Measurements from ENCODE around the gene RDH11.

DNA sequence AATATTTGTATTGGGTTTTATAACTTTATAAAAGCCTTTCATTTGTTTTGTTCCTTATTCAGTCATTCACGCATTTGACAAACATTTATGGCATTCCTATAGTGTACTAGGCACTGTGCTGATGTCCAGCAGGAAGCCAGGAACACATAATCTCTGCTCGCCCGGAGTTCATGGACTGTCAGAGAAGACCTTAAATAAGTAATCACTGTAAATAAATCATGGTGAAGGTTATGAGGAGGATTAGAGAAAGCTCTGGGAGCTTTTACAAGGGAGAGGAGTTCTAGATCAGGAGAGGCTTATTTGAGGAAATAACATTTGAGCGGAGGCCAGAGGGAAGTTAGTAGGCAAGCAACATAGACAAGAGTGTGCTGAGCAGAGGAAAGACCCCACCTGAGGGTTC, 1.4 kb upstream of the RDH11 start:
- no peak for TF ChIP-seq POLR2AphosphoS5 (IDR thresholded peaks at IDR 0.05; ENCODE audit: low read depth, low read length)
- TF ChIP-seq, protein P1, sequence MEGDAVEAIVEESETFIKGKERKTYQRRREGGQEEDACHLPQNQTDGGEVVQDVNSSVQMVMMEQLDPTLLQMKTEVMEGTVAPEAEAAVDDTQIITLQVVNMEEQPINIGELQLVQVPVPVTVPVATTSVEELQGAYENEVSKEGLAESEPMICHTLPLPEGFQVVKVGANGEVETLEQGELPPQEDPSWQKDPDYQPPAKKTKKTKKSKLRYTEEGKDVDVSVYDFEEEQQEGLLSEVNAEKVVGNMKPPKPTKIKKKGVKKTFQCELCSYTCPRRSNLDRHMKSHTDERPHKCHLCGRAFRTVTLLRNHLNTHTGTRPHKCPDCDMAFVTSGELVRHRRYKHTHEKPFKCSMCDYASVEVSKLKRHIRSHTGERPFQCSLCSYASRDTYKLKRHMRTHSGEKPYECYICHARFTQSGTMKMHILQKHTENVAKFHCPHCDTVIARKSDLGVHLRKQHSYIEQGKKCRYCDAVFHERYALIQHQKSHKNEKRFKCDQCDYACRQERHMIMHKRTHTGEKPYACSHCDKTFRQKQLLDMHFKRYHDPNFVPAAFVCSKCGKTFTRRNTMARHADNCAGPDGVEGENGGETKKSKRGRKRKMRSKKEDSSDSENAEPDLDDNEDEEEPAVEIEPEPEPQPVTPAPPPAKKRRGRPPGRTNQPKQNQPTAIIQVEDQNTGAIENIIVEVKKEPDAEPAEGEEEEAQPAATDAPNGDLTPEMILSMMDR (IDR thresholded peaks at IDR 0.05): no peak
- no peak for TF ChIP-seq TCF12 (IDR thresholded peaks at IDR 0.05)
- TF ChIP-seq YY1 (IDR thresholded peaks at IDR 0.05; ENCODE audit: low read depth): no peak
- no peak for TF ChIP-seq RAD21 (IDR thresholded peaks at IDR 0.05; ENCODE audit: low read length)
- TF ChIP-seq EP300 (IDR thresholded peaks at IDR 0.05; ENCODE audit: borderline replicate concordance in 1 of 2, low read depth in 1 of 2, low read length in 1 of 2): no peak
- TF ChIP-seq, protein P2, sequence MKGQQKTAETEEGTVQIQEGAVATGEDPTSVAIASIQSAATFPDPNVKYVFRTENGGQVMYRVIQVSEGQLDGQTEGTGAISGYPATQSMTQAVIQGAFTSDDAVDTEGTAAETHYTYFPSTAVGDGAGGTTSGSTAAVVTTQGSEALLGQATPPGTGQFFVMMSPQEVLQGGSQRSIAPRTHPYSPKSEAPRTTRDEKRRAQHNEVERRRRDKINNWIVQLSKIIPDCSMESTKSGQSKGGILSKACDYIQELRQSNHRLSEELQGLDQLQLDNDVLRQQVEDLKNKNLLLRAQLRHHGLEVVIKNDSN (IDR thresholded peaks at IDR 0.05; ENCODE audit: borderline replicate concordance, low read depth): no peak
- TF ChIP-seq NFIC (IDR thresholded peaks at IDR 0.05; ENCODE audit: borderline replicate concordance): no peak
- TF ChIP-seq CHD2 (IDR thresholded peaks at IDR 0.05; ENCODE audit: low read length, partially characterized antibody): no peak

All from SK-N-SH (cell line).